Neutrophil (primary cell): ENCODE data around the gene RHCE.
"Not testable (repeated sequence)": the region's sequence is repeated elsewhere in the genome, so short reads cannot be mapped to it uniquely, and the experiment has no call there.

Experiments used
- H3K27ac ChIP-seq: fragments of 200-600 bp; sonication (generic); 2 replicates; pipeline ENCODE4 v1.5.1; 2016; ENCODE audit warnings: mild to moderate bottlenecking, moderate library complexity
- H3K27me3 ChIP-seq: fragments of 200-600 bp; sonication (generic); 2 replicates; pipeline ENCODE4 v1.6.0; 2016; ENCODE audit warnings: mild to moderate bottlenecking
- H3K36me3 ChIP-seq: fragments of 200-600 bp; sonication (generic); 2 replicates; pipeline ENCODE4 v1.5.1; 2017
- H3K4me1 ChIP-seq, 2 experiments: fragments of 200-600 bp in 1 of 2; sonication (generic) in 1 of 2; 1 replicate in 1 of 2; 2 replicates in 1 of 2; pipeline versions ENCODE4 v1.5.1 to v1.6.1; 2013 to 2016; ENCODE audit warnings: low read depth in 1 of 2, low read length in 1 of 2, mild to moderate bottlenecking in 1 of 2, moderate library complexity in 1 of 2; ENCODE audit not compliant: control insufficient read depth in 1 of 2, insufficient read depth in 1 of 2
- H3K4me3 ChIP-seq, 2 experiments: fragments of 200-600 bp in 1 of 2; sonication (generic) in 1 of 2; 1 replicate in 1 of 2; 2 replicates in 1 of 2; pipeline ENCODE4 v1.5.1; 2013 to 2016; ENCODE audit warnings: low read depth in 1 of 2, low read length in 1 of 2, mild to moderate bottlenecking in 1 of 2, moderate library complexity in 1 of 2
- H3K9me3 ChIP-seq: fragments of 200-600 bp; sonication (generic); 2 replicates; pipeline ENCODE4 v1.5.1; 2016
- CTCF ChIP-seq: fragments of 200-600 bp; sonication (generic); IDR thresholded peaks from 2 replicates; pipeline ENCODE4 v1.5.1; 2016; ENCODE audit warnings: antibody characterized with exemption

RHCE gene

GRCh38 chr1:25450891-25451290 lies 30.3 kb upstream of the RHCE start:
- H3K27me3 ChIP-seq: no peaks in the 10 kb centered on the region
- H3K27ac ChIP-seq: no peak overlapping the region
- no peaks in the 10 kb centered on the region for H3K9me3 ChIP-seq
- H3K4me1 ChIP-seq: peaks cover 0 to 1% of the 10 kb centered on the region in 2 experiments
- H3K4me3 ChIP-seq: no peak overlapping the region
- H3K36me3 ChIP-seq: peaks cover 15% of the 10 kb centered on the region
- no peak for TF ChIP-seq CTCF

GRCh38 chr1:25447547-25447946 lies 26.9 kb upstream of the RHCE start:
- Histone ChIP-seq H3K9me3 (no peaks in the 10 kb centered on the region), H3K27me3 (no peaks in the 10 kb centered on the region), H3K36me3 (peaks cover 15% of the 10 kb centered on the region), H3K4me3 (no peak overlapping the region), H3K27ac (no peak overlapping the region), H3K4me1 (no peaks in the 10 kb centered on the region)
- no peak for TF ChIP-seq CTCF

GRCh38 chr1:25445993-25446538 lies 25.4 kb upstream of the RHCE start:
- no peak for TF ChIP-seq CTCF
- Histone ChIP-seq H3K27ac (no peak overlapping the region), H3K4me3 (no peak overlapping the region), H3K27me3 (no peaks in the 10 kb centered on the region), H3K36me3 (peaks cover 15% of the 10 kb centered on the region), H3K4me1 (no peaks in the 10 kb centered on the region), H3K9me3 (no peaks in the 10 kb centered on the region)

GRCh38 chr1:25444604-25445003 lies 24.0 kb upstream of the RHCE start:
- not testable (repeated sequence) for H3K4me3 ChIP-seq, H3K27me3 ChIP-seq, H3K9me3 ChIP-seq, H3K4me1 ChIP-seq, H3K27ac ChIP-seq
- peaks cover 15% of the 10 kb centered on the region for H3K36me3 ChIP-seq

GRCh38 chr1:25443030-25443699 lies 22.5 kb upstream of the RHCE start:
- Histone ChIP-seq H3K27me3 (no peaks in the 10 kb centered on the region), H3K4me1 (no peaks in the 10 kb centered on the region), H3K9me3 (no peaks in the 10 kb centered on the region), H3K27ac (no peak overlapping the region), H3K4me3 (no peak overlapping the region), H3K36me3 (peaks cover 15% of the 10 kb centered on the region)
- TF ChIP-seq CTCF: no peak

- no peak overlapping the region for H3K4me3 ChIP-seq
- peaks cover 6% of the 10 kb centered on the region for H3K36me3 ChIP-seq
- no peak for TF ChIP-seq CTCF
- H3K27me3 ChIP-seq: no peaks in the 10 kb centered on the region
- H3K9me3 ChIP-seq: no peaks in the 10 kb centered on the region
- no peak overlapping the region for H3K27ac ChIP-seq
- no peaks in the 10 kb centered on the region for H3K4me1 ChIP-seq
These were observed 21.6 kb upstream of the RHCE start for GRCh38 chr1:25442178-25442577.
